C4-2B (cell line): ENCODE measurements around the gene HS3ST5.

Experiments used
- CTCF ChIP-seq: fragments of 450-650 bp; conservative IDR thresholded peaks from 2 replicates; pipeline ENCODE4 v1.5.1; 2017; ENCODE audit warnings: mild to moderate bottlenecking
- ZFX ChIP-seq: fragments of 450-650 bp; IDR thresholded peaks from 2 replicates; pipeline ENCODE4 v1.6.1; 2017

- TF ChIP-seq CTCF = no peak
- TF ChIP-seq ZFX = no peak
These were observed 181.9 kb downstream of the HS3ST5 start for GRCh38 chr6:114160881-114161280.
